Measurements from ENCODE around the gene ZNF429.
"Not testable (repeated sequence)": the region's sequence is repeated elsewhere in the genome, so short reads cannot be mapped to it uniquely, and the experiment has no call there.

Gene ZNF429

DNA sequence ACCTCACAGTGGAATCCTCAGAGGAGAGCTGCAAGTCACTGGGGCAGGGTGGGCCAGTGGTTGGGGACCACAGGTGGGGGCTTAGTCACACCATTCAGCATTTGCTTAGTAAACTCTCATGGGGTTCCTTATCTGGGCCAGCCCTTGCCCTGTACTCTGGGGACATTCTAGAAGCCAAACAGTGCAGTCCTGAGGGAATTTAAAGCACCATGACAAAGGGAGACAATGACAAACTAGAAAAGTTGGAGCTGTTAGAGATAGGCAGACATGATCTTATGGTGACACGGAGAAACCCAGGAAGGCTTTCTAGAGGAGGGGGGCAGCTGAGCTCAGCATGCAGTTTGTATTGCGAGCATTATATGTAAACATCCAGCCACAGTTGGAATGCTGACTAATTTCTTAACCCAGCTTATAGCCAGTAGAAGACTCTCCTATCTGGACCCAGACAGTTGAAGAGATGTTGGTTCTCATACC lies 87.6 kb downstream of the ZNF429 start:
- DNase-seq (ENCODE audit: low read depth): no peak

GRCh38 chr19:21593502-21593901 lies 88.1 kb downstream of the ZNF429 start:
- no peak for DNase-seq (ENCODE audit: low read depth)

DNA sequence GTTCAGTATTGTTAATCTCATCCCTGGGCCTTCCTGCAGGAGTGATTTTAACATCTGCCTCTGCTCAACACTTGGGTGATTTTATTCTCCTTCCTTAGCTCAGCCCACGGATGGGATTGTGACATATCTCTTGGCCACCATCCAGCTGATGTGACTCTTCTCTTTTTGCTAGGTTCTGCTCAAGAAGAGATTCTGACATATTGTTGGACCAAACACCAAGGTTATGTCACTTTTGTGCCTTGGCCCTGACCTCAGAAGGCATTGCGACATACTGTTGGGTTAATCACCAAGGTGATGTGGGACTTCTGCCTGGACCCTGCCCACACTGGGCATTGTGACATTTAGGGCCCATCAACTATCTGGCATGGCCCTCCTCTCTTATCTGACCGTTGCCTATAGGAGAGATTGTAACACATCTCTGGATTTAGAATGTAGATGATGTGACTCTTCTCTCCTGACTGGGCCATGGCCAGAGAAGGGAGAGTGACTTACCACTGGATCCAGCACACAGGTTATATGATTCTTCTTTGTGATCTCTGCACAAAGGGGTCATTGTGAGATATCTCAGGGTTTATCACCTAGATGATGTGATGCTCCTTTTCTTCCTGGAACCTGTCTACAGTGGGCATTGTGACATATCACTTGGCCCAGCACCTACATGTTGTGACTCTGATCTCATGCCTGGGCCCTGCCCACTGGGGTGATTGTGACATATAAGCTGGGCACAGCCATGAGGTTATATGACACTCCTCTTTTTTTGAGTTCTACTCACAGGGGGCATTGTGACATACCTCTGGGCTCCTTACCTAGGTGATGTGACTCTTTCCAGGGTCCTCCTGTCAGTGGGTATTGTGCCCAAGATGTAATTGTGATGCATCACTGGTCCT lies 88.8 kb downstream of the ZNF429 start:
- no peak for DNase-seq (ENCODE audit: low read depth)

DNA sequence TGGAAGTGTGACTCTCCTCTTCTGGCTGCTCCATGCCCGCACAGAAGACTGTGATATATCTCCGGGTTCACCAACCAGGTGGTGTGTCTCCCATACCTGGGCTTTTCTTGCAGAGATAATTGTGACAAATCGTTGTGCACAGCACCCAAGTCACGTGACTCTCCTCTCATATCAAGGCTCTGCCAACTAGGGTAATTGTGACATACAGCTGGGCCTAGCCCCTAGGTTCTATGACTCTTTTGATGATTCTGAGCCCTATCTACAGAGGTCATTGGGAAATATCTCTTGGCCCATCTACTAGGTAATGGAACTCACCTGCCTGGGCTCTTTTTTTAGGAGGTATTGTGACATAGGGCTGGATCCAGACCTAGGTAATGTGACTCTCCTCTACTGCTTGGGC lies 89.8 kb downstream of the ZNF429 start:
- DNase-seq (ENCODE audit: low read depth): no peak

- no peak for DNase-seq (ENCODE audit: low read depth)
Measured at GRCh38 chr19:21602082-21602658, 96.8 kb downstream of the ZNF429 start.

DNA sequence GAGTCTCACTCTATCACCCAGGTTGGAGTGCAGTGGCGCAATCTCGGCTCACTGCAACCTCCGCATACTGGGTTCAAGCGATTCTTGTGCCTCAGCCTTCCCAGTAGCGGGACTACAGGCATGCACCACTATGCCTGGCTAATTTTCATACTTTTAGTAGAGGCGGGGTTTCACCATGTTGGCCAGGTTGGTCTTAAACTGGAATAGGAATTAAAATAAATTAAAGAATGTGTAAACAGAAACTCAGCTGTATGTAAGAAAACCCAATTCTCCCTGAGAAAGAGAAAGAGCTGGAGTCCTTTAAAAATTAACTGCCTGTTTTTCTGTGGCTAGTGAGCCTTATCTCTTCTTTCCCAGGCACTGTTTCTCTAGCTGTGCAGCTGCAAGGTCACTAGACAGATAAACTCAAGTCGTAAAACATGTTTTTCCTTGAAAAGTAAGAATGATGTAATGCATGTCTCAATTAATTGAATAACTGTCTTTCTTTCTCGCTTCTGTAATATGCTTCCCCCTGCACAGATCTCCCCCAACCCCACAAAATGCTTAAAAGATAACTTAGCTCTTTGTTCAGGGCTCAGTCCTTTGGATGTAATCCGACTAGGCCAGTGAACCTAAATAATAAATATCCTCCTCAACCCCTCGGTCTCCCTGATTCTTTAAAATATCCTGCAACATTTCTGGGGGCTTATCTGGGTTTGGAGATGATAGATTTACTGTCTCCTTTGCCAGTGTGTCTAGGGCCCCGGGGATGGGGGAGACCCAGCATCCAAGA lies 97.4 kb downstream of the ZNF429 start:
- DNase-seq (ENCODE audit: low read depth): not testable (repeated sequence)

GRCh38 chr19:21603431-21604231 lies 98.2 kb downstream of the ZNF429 start:
- DNase-seq (ENCODE audit: low read depth): no peak

- no peak for DNase-seq (ENCODE audit: low read depth)
Measured at GRCh38 chr19:21604351-21604926, 99.0 kb downstream of the ZNF429 start.
